AG10803 (cell line): ENCODE data around the gene CDK6.

Experiments
- DNase-seq: peaks from one replicate; pipeline ENCODE4 v3.0.0; 2010; ENCODE audit warnings: low read depth
- H3K4me3 ChIP-seq: 2 replicates; pipeline ENCODE4 v1.5.1; 2011; ENCODE audit warnings: mild to moderate bottlenecking, low read length, control low read depth
- TF ChIP-seq, protein P1 (sequence below): conservative IDR thresholded peaks from 2 replicates; pipeline ENCODE4 v1.5.1; 2011; ENCODE audit warnings: mild to moderate bottlenecking, low read length, control low read depth, inconsistent platforms

The CDK6 gene

DNA sequence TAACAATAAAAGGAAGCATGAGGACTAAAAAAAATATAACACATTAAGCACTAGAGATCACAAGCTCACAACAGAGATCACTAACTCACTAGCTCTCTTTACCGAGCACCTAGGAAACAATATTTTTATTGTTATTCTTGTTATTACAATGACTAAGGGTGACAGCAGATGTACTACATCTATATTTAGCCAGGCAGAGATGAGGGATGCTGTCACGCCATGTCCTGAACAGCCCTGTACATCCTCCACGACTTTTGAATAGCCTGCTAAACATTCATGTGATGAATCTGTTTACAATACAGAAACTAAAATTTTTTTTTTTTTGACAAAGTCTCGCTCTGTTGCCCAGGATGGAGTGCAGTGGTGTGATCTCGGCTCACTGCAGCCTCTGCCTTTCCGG lies 268.9 kb downstream of the CDK6 start:
- no peak overlapping the region for H3K4me3 ChIP-seq
- no peak for DNase-seq
- TF ChIP-seq, protein P1, sequence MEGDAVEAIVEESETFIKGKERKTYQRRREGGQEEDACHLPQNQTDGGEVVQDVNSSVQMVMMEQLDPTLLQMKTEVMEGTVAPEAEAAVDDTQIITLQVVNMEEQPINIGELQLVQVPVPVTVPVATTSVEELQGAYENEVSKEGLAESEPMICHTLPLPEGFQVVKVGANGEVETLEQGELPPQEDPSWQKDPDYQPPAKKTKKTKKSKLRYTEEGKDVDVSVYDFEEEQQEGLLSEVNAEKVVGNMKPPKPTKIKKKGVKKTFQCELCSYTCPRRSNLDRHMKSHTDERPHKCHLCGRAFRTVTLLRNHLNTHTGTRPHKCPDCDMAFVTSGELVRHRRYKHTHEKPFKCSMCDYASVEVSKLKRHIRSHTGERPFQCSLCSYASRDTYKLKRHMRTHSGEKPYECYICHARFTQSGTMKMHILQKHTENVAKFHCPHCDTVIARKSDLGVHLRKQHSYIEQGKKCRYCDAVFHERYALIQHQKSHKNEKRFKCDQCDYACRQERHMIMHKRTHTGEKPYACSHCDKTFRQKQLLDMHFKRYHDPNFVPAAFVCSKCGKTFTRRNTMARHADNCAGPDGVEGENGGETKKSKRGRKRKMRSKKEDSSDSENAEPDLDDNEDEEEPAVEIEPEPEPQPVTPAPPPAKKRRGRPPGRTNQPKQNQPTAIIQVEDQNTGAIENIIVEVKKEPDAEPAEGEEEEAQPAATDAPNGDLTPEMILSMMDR, result no peak

- DNase-seq, result peak; percentile 2
- TF ChIP-seq, protein P1, result no peak
- H3K4me3 ChIP-seq, result no peak overlapping the region
Measured at GRCh38 chr7:92563345-92563744, 273.0 kb downstream of the CDK6 start.

GRCh38 chr7:92560602-92561001 lies 275.8 kb downstream of the CDK6 start:
- DNase-seq, result no peak
- TF ChIP-seq, protein P1, result no peak
- H3K4me3 ChIP-seq, result no peak overlapping the region

DNA sequence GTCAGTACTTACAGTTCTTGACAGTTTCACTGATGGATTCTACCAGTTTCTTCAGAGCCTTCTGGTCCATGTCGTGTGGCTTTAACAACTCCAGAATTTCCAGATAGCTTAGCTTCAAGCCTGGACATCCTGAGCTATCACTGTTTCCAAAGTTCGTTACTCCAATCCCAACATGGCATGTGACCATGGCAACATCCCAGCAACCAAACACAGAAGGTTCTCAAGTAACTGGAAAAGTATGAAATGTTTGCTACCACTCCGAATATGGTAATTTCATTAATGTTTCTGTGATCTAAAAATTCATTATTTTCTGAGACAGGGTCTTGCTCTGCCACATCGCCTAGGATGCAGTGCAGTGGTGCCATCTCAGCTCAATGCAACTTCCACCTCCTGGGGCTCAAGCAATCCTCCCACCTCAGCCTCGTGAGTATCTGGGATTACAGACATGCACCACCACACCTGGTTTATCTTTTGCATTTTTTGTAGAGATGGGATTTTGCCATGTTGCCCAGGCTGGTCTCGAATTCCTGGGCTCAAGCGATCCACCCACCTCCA lies 278.5 kb downstream of the CDK6 start:
- no peak overlapping the region for H3K4me3 ChIP-seq
- TF ChIP-seq, protein P1, result no peak
- no peak for DNase-seq

DNA sequence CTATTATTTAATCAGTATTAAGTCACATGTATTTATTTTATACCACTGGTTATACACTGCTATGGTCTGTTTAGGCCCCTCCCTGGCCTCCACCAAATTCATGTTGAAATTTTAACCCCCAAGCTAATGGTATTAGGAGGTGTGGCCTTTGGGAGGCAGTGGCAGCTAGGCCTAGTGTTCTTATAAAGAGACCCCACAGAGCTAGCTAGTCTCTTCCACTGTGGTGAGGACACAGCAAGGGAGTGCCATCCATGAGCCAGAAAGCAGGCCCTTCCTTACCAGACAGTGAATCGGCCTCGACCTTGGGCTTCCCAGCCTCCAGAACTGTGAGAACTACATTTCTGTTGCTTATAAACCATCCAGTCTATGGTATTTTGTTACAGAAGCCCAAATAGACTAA lies 279.1 kb downstream of the CDK6 start:
- DNase-seq, result no peak
- no peak overlapping the region for H3K4me3 ChIP-seq
- TF ChIP-seq, protein P1, result no peak
